NOMO-1 treated with dmso at 0.1 percent for 144 hours (cell line): ENCODE results near the gene SULT1A2.
"Not testable (repeated sequence)": the region's sequence is repeated elsewhere in the genome, so short reads cannot be mapped to it uniquely, and the experiment has no call there.

Experiments
- DNase-seq: peaks from one replicate; lab custom pipeline; 2025; ENCODE audit not compliant: unreplicated experiment; lab: John Stamatoyannopoulos, UW

The SULT1A2 gene

DNA sequence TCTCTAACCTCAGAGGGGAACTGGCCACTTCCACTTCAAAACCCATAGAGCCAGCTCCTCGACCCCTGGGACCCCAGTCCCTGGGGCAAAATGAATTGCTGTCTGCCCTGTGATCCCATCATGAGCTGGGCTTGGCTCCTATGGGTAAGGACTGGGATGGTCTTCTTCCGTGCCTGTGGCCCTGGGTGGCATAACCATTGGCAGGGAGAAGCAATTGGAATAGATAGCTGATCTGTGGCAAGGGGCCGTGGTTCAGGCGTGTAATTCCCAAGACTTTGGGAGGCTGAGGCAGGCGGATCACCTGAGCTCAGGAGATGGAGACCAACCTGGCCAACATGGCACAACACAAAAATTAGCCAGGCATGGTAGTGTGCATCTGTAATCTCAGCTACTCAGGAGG is 4.3 kb downstream of the SULT1A2 start:
- DNase-seq: no peak

DNA sequence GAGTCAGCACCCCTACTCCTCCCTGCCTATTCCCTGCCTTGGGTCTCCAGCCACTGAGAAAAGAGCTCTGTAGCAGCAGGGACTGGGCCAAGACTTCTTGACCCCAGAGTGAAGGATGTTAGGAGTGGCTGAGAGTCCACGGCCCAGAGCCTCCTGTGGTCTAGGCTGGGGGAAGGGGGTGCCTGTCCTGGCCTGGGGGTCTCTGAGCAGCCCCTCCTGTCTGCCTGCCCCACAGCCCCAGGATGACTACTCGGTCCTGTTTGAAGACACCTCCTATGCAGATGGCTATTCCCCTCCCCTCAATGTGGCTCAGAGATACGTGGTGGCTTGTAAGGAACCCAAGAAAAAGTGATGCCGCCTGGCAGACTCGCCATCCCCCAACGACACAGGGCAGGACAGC is 5.5 kb downstream of the SULT1A2 start:
- DNase-seq: no peak

DNA sequence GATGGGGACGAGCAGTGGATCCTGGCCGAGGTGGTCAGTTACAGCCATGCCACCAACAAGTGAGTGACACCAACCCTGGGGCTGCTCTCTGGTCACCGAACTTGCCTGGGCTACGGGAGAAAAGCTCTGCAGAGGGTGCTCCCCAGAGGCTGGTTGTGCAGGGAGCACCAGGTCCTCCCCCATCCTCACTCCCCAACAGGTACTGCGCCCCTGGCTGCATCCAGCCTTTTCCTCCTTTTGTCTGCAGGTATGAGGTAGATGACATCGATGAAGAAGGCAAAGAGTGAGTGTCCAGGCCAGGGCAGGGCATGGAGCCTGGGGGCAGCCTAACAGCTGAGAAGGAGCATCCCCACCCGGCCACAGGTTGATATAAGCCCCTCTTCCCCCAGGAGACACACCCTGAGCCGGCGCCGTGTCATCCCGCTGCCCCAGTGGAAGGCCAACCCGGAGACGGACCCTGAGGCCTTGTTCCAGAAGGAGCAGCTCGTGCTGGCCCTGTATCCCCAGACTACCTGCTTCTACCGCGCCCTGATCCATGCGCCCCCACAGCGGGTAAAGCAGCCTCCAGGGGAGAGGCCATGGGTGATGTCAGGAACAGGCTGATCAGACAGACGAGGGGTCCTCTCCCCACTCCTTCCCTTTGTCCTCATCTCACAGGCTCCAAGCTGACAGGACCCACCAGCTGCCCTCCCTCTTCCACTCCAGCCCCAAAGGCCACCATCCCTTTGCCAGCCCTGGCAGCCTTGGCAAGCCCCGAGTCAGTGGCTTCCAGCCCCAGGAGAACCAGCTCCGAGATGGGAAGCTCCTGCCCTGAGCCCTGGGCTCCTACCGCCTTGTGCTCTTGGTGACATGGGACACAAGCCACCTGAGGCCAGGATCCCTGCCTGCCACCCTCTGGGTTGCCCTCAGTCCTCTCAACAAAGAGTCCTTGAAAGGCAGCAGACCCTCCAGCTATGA is 6.2 kb downstream of the SULT1A2 start:
- no peak for DNase-seq

- DNase-seq: no peak
Measured at GRCh38 chr16:28589930-28590329, 6.9 kb downstream of the SULT1A2 start.

DNA sequence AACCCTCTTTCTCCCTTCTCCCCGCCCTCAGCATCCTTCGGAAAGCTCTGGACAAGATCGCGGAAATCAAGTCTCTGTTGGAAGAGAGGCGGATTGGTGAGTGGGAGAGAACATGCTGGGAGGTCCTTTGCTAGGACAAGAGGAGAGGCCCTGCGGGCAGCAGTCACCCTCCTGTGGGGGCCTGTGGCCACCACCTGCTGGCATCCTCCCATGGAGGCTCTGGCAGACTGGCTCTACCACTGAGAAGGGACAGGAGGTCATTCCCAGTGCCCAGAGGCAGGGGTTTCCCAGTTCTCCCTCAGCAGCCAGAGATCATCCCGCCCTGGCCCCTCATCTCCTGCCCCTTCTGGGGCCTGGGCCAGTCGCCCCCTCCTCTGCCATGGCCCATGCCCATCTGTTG is 7.8 kb downstream of the SULT1A2 start:
- DNase-seq: no peak

DNA sequence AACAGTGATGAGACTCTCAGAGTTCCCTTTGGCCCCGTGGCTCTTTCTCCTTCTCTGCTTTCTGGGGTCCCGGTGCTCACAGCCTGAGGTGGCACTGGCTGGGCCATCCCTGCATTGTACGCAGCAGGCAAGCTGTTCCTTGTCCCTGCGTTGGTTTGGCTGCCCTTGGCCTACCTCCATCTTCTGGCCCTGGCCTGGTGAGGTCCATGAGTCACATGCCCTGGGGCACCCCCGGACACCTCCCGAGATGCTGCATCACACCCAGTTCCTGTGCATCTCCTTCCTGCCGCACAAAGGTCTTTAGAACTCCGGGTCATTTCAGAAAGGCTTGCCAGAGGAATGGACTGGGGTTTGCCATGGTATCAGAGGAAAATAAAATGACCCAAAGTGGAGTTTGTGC is 9.5 kb downstream of the SULT1A2 start:
- DNase-seq: no peak

DNA sequence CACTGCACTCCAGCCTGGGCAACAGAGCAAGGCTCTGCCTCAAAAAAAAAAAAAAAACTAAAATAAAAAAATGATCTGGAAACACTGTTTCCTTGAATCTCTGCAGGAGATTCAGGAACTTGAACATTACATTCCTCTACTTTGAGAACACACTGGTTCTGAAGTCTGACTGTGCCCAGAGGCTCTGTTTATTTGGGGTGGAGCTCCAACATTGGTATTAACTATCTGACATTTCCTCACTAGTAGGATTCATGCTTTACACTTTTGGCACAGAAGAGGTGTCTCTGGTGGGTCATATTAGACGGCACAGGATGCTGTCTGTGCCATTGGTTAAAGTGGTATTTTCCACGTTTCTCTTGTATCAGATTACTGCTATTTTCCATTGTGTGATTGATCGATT is 10.4 kb downstream of the SULT1A2 start:
- no peak for DNase-seq

DNA sequence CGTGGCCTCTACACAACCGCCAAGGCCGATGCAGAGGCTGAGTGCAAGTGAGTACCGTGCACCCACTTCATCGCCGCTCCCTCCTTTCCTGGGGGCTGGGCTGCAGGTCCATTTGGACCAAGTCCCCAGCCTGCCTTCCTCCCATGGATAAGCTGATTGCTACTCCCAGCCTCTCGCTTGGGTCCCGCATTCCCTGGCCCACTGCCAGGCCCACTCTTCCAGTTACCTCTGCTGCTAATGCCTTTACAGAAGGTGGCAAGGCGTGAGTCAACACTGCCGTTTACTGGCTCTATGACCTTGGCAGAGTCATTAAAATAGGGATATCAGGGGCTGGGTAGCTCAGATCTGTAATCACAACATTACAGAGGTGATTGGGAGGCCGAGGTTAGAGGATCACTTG is 11.2 kb downstream of the SULT1A2 start:
- DNase-seq: no peak

DNA sequence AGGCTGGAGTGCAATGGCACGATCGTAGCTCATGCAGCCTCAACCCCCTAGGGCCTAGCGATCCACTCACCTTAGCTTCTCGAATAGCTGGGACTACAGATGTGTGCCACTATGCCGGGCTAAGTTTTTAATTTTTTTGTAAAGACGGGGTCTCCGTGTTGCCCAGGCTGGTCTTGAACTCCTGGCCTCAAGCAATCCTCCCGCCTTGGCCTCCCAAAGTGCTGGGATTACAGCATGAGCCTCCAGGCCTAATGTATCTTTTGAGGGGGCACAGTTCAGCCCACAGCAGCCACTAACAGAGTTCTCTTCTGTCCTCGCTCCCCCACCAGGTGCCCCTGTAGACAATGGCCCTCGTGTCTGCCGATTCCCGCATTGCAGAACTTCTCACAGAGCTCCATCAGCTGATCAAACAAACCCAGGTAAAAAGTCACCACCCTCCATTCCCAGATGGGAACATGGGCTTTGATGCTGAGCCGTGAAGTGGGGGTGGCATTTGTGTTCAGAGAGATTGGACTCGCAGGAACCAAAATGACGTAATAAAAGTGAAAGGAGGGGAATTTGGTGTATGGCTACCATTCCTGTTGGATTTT is 16.0 kb downstream of the SULT1A2 start:
- no peak for DNase-seq

GRCh38 chr16:28575446-28576109 is 21.3 kb downstream of the SULT1A2 start:
- no peak for DNase-seq

DNA sequence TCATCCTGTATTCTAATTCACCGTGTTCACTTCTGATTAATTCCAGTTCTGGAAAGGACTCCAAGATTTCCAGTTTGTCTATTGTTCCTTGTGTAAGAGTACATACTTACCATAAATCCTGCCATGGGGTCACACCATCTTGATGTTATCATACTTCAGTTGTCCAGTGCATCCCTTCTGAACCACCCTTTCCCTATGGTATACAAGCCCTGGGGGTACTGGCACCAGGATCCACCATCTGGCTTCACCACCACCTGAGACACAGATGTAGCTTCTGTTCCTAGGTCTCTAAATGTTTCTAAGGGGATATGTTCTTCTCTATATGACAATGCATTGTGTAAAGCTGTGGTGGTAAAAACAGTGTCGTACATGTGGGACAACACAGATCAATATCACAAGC is 21.9 kb downstream of the SULT1A2 start:
- DNase-seq: no peak

- DNase-seq: no peak
Measured at GRCh38 chr16:28573738-28574718, 22.8 kb downstream of the SULT1A2 start.

GRCh38 chr16:28572696-28573510 is 23.9 kb downstream of the SULT1A2 start:
- no peak for DNase-seq

GRCh38 chr16:28569968-28570752 is 26.7 kb downstream of the SULT1A2 start:
- no peak for DNase-seq

DNA sequence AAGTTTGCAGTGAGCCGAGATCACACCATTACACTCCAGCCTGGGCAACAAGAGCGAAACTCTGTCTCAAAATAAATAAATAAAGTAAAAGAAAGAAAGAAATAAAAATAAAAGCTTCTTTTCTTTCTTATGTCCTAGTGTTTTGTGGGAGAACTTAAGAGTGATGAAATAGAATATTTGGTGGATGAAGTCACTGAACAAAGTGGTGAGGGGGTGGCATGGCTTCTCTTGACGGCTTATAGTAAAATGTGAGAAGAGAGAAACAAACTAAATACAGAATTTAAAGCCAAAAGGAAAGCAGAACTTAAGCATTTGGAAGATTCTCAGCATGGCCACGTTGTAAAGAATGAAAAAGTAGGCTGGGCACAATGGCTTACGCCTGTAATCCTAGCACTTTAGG is 27.8 kb downstream of the SULT1A2 start:
- DNase-seq: no peak

- DNase-seq: no peak
Measured at GRCh38 chr16:28567292-28567691, 29.6 kb downstream of the SULT1A2 start.

GRCh38 chr16:28566233-28566925 is 30.5 kb downstream of the SULT1A2 start:
- not testable (repeated sequence) for DNase-seq

DNA sequence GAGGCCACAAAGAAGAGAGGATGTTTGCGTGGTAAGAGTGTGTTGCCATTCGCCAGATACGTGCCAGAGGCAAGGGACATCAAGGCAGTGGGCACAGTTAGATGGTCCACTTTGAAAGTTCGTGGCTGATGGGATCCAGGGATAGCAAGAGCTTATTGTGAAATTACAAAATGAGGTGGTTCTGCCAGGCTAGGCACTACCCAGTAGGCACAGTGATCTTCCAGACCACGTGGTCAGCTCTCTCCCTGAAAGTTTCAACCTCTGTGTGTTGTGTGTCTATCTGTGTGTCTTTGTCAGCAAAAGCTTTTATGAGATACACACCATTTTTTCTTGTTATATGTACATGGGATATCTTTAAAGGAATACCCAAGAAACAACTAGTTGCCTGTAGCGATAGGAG is 33.6 kb downstream of the SULT1A2 start:
- DNase-seq: no peak

DNA sequence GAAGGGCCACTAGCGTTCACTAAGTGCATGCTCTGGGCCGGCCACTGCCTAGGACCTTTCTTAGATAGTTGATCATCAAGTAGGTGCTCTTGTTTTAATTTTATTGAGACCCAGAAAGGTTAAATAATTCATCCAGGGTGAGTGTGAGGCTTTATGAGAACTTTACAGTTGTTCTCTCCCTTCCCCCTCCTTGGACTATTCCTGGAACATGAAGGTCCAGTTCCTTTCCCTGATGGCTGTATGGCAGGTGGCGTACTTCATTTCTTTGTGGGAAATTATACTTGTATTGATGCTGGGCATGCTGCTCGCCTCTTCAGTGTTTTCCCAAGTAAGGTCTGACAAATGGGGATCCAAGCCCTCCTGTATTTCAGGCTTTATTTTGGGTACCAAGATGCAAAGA is 34.7 kb downstream of the SULT1A2 start:
- DNase-seq: no peak
